Gastroesophageal sphincter (tissue), 4 donors: ENCODE results near the gene EBI3. TPM values are rescaled to one million over a fixed set of nuclear protein-coding genes. Genes with fewer than 3 reads are reported as not detected.
"Not testable (repeated sequence)": the region's sequence is repeated elsewhere in the genome, so short reads cannot be mapped to it uniquely, and the experiment has no call there.

ENCODE experiments used
- ATAC-seq: fragments of 150-250 bp; one replicate; pipeline ENCODE4 v1.9.1; 2016; ENCODE audit warnings: mild to moderate bottlenecking, moderate library complexity
- H3K27ac ChIP-seq, 4 donors: fragments of 200-600 bp; sonication (generic) in 3 of 4; 1 replicate in 3 of 4; 2 replicates in 1 of 4; pipeline ENCODE4 v1.5.1; 2016 to 2019
- H3K27me3 ChIP-seq: fragments of 200-600 bp; sonication (generic); one replicate; pipeline ENCODE4 v1.5.1; 2019
- H3K36me3 ChIP-seq, 2 donors: fragments of 200-600 bp; sonication (generic); one replicate each; pipeline ENCODE4 v1.5.1; 2019; ENCODE audit warnings: control low read depth in 1 of 2
- H3K4me1 ChIP-seq, 3 donors: fragments of 200-600 bp; sonication (generic); 1 replicate in 2 of 3; 2 replicates in 1 of 3; pipeline ENCODE4 v1.5.1; 2016 to 2019; ENCODE audit warnings: control low read depth in 2 of 3
- H3K4me3 ChIP-seq, 2 donors: fragments of 200-600 bp; sonication (generic); one replicate each; pipeline ENCODE4 v1.5.1; 2019; ENCODE audit warnings: mild to moderate bottlenecking in 1 of 2, moderate library complexity in 1 of 2
- H3K9me3 ChIP-seq, 3 donors: fragments of 200-600 bp; sonication (generic); one replicate each; pipeline ENCODE4 v1.5.1; 2017 to 2019; ENCODE audit warnings: control low read depth in 2 of 3
- CTCF ChIP-seq, 4 experiments: fragments of 200-600 bp in 2 of 4; fragments of 450-650 bp in 2 of 4; sonication (generic) in 1 of 4; IDR thresholded peaks; one replicate each; pipeline ENCODE4 v1.5.1; 2017 to 2019; ENCODE audit warnings: antibody characterized with exemption in 4 of 4, mild to moderate bottlenecking in 2 of 4, moderate library complexity in 2 of 4
- EP300 ChIP-seq: sonication (generic); formaldehyde crosslinking; IDR thresholded peaks from one replicate; pipeline ENCODE4 v1.6.1; 2017; ENCODE audit warnings: antibody characterized with exemption, mild to moderate bottlenecking
- POLR2A ChIP-seq, 2 donors: fragments of 450-650 bp; IDR thresholded peaks; one replicate each; pipeline ENCODE4 v1.6.1; 2017; ENCODE audit warnings: antibody characterized with exemption in 2 of 2, mild to moderate bottlenecking in 2 of 2, moderate library complexity in 1 of 2
- POLR2AphosphoS5 ChIP-seq: sonication (generic); formaldehyde crosslinking; IDR thresholded peaks from one replicate; pipeline ENCODE4 v1.6.1; 2017; ENCODE audit warnings: antibody characterized with exemption
- WGBS, 2 donors: methylation state at CpG; one replicate each; pipeline ENCODE4 v1.1.5; 2018; ENCODE audit warnings: low coverage in 1 of 2; 5-methylcytosine and 5-hydroxymethylcytosine counted together
- total RNA-seq, 4 donors: library from RNA; depleted of rRNA; stranded (reverse); fragments of >200 nt; gene quantifications; one replicate each; pipeline ENCODE4 v1.1.0, GENCODE V29; 2016

Gene EBI3
- total RNA-seq, 4 donors from 2014 or later = 0.54 to 8.2 (median 0.96) TPM; not detected in 1

GRCh38 chr19:4189641-4190040, 39.7 kb upstream of the EBI3 start:
- H3K36me3 ChIP-seq = no peaks in the 10 kb centered on the region

GRCh38 chr19:4192537-4192936, 36.8 kb upstream of the EBI3 start:
- 76 to 89% methylated on average over 3 of the region's 3 CpGs for WGBS, 2 donors
- H3K27ac ChIP-seq, H3K36me3 ChIP-seq, H3K9me3 ChIP-seq, ATAC-seq, H3K4me1 ChIP-seq, H3K4me3 ChIP-seq: not testable (repeated sequence)
- H3K27me3 ChIP-seq = peaks cover 85% of the 10 kb centered on the region

More at GRCh38 chr19:4189641-4190040, 39.7 kb upstream of the EBI3 start:
- no peaks in the 10 kb centered on the region for H3K9me3 ChIP-seq
- WGBS, 2 donors = 43 to 77% methylated on average over 1 to 5 of the region's 5 CpGs
- no peak overlapping the region for H3K27ac ChIP-seq
- TF ChIP-seq EP300 (no peak), CTCF (IDR thresholded peaks at IDR 0.05) (no peak), POLR2A (IDR thresholded peaks at IDR 0.05) (no peak), POLR2AphosphoS5 (no peak)
- no peak overlapping the region for H3K4me3 ChIP-seq
- ATAC-seq = no peak
- peaks cover 80% of the 10 kb centered on the region for H3K27me3 ChIP-seq
- H3K4me1 ChIP-seq = no peaks in the 10 kb centered on the region

GRCh38 chr19:4194353-4194752, 35.0 kb upstream of the EBI3 start:
- Histone ChIP-seq H3K9me3 (no peaks in the 10 kb centered on the region), H3K4me3 (no peak overlapping the region), H3K27me3 (peaks cover 97% of the 10 kb centered on the region), H3K4me1 (peaks cover 0 to 10% (median 0%) of the 10 kb centered on the region in 3 donors), H3K27ac (no peak overlapping the region), H3K36me3 (no peaks in the 10 kb centered on the region)
- ATAC-seq = no peak
- TF ChIP-seq POLR2AphosphoS5 = no peak
- no peak for TF ChIP-seq CTCF (IDR thresholded peaks at IDR 0.05)
- TF ChIP-seq EP300 = no peak
- WGBS, 2 donors = 7 to 44% methylated on average over 3 to 4 of the region's 7 CpGs

GRCh38 chr19:4196009-4196408, 33.3 kb upstream of the EBI3 start:
- WGBS, 2 donors = 61 to 70% methylated on average over 7 of the region's 8 CpGs
- Histone ChIP-seq H3K27ac (no peak overlapping the region), H3K36me3 (no peaks in the 10 kb centered on the region), H3K27me3 (peaks cover 100% of the 10 kb centered on the region), H3K4me3 (no peak overlapping the region), H3K9me3 (no peaks in the 10 kb centered on the region), H3K4me1 (peaks cover 0 to 10% (median 0%) of the 10 kb centered on the region in 3 donors)
- ATAC-seq = no peak
- no peak for TF ChIP-seq CTCF (IDR thresholded peaks at IDR 0.05)
- TF ChIP-seq POLR2AphosphoS5 = no peak
- no peak for TF ChIP-seq POLR2A (IDR thresholded peaks at IDR 0.05)
- no peak for TF ChIP-seq EP300

- Histone ChIP-seq H3K9me3 (no peaks in the 10 kb centered on the region), H3K27me3 (peaks cover 95% of the 10 kb centered on the region), H3K4me3 (no peak overlapping the region), H3K4me1 (peaks cover 0 to 10% (median 0%) of the 10 kb centered on the region in 3 donors), H3K27ac (no peak overlapping the region), H3K36me3 (no peaks in the 10 kb centered on the region)
- ATAC-seq = no peak
- TF ChIP-seq POLR2AphosphoS5 (no peak), EP300 (no peak), CTCF (IDR thresholded peaks at IDR 0.05) (no peak), POLR2A (IDR thresholded peaks at IDR 0.05) (no peak)
- WGBS, 2 donors = 64% methylated on average over 2 of the region's 22 CpGs; no CpG with 5 or more reads in 1 of the 2 donors
These were observed 32.7 kb upstream of the EBI3 start for GRCh38 chr19:4196587-4197148.
